Tongue (tissue), 3 donors: Measurements from ENCODE around the gene PTPMT1. TPM values are rescaled to one million over a fixed set of nuclear protein-coding genes. Genes with fewer than 3 reads are reported as not detected.
A peak's percentile ranks its signal among the peaks of the same experiment; 100 is the strongest.

Experiments
- DNase-seq: peaks from one replicate; pipeline ENCODE4 v3.0.0-alpha.2; 2015
- small RNA-seq: library from RNA; depleted of rRNA; stranded (forward); fragments of <200 nt; gene quantifications from one replicate; pipeline ENCODE3, GENCODE V24; 2014; ENCODE audit warnings: low replicate concordance
- total RNA-seq: library from RNA; depleted of rRNA; stranded (reverse); fragments of >200 nt; gene quantifications from one replicate; pipeline ENCODE4 v1.2.3, GENCODE V29; 2014

Gene PTPMT1
- total RNA-seq, 1 donor from 2014 or later, result 61.0 TPM

DNA sequence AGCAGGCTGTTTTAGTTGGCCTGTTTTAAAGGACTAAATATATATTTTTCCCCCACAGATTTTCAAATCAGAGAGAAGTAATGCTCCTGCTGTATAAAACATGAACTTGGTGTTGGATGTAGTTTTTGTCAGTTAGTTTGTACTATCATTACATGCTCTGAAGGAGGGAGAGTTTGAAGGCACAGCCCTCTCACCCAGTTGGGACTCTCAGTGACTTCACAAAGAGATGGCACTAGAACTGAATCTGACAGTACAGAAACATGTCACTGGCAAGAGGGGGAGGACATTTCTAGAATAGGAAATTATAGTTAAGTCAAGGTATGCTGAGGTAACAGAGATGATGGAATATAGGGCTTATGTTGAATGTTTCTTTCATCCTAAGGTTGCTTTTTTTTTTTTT is 49.9 kb downstream of the PTPMT1 start:
- DNase-seq, result no peak

DNA sequence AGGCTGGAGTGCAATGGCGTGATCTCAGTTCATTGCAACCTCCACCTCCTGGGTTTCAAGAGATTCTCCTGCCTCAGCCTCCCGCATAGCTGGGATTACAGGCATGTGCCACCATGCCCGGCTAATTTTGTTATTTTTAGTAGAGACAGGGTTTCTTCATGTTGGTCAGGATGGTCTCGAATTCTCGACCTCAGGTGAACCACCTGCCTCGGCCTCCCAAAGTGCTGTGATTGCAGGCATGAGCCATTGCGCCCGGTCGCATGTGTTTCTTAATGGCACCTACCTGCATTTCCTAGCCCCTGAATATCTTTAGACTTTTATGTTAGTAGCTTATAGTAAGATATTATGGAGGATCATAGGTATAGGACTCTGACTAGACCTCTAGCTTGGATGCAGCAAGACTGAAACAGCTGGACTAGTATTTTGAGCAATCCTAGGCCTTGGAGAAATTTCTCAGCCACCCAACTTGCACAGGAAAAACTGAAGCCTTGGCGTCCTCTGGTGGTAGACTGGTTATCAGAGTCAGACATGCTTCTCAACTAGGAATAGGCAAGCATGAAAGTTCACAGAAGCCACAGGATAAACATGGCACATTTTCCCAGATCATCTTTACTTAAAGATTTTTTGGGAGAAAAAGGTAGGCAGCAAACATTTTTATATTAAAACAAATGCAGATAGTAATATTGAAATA is 51.5 kb downstream of the PTPMT1 start:
- DNase-seq, result peak; percentile 81

DNA sequence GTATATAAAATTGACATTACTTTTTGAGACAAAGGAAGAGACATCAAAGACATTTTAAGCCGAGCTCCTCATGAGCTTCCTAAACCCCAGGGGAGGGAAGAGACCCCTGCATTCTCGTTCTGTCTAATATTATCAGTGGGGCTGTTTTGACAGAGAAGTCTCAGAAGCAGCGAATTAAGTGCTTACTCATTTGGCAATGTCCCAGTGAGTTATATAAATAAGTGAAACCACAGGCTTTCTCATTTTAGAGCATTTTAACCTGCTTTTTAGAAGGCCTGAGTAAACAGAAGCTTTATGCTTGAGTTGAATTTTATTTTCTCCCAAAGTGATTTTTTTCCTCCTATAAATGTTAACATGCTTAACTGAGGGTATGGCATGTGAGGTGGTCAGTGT is 52.0 kb downstream of the PTPMT1 start:
- DNase-seq, result peak; percentile 14

DNA sequence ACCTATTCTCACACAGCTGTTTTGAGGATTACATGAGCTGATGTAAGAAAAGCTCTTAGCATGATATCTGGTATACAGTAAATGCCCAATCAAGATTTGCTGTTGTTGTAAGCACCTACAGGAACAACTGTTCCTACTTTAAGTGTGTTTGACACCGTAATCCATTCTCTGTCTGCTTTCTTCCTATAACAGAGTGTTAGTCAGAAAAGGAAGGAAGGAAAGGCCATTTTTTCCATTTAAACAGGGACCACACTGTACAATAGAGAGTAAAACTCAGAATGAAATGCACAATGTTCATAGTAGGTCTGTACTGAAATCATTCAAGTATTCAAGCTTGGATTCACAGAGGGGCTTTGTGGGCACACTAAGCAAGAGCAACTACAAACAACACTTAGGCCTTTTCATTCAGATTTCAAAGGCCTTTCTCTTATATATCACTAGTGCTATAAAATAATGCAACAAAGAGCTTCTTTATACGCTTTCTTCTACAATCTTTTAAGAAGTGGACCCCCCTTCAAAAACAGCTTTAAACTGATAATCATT is 55.5 kb downstream of the PTPMT1 start:
- DNase-seq, result no peak

Small RNAs within 50 kb of the gene (small RNA-seq; reads per million reads assigned to genes)
- not detected for gene RN7SL652P
- gene RNU5E-10P, result not detected

Other genes starting within 250 kb of the PTPMT1 start
- gene MYBPC3, start 212.9 kb upstream of the PTPMT1 start, total RNA-seq, result not detected
- 5.0 TPM for gene SPI1, start 187.1 kb upstream of the PTPMT1 start, total RNA-seq
- gene SLC39A13, start 157.0 kb upstream of the PTPMT1 start, total RNA-seq, result 40.1 TPM
- gene PSMC3, start 139.2 kb upstream of the PTPMT1 start, total RNA-seq, result 133 TPM
- gene RAPSN, start 116.5 kb upstream of the PTPMT1 start, total RNA-seq, result 55.2 TPM
- 121 TPM for gene CELF1, start 12.5 kb upstream of the PTPMT1 start, total RNA-seq
- 24.8 TPM for gene KBTBD4, start 13.4 kb downstream of the PTPMT1 start, total RNA-seq
- gene NDUFS3, start 13.5 kb downstream of the PTPMT1 start, total RNA-seq, result 98.3 TPM
- 1.4 TPM for gene FAM180B, start 21.1 kb downstream of the PTPMT1 start, total RNA-seq
- 5.3 TPM for gene C1QTNF4, start 28.8 kb downstream of the PTPMT1 start, total RNA-seq
- 44.9 TPM for gene MTCH2, start 77.0 kb downstream of the PTPMT1 start, total RNA-seq
- 5.1 TPM for gene AGBL2, start 149.8 kb downstream of the PTPMT1 start, total RNA-seq
- 122 TPM for gene FNBP4, start 201.7 kb downstream of the PTPMT1 start, total RNA-seq